ENCODE data around the gene KMT2A. TPM values are rescaled to one million over a fixed set of nuclear protein-coding genes. Genes with fewer than 3 reads are reported as not detected.

Gene KMT2A
- total RNA-seq, 1 experiment from 2014 or later = 50.4 TPM

GRCh38 chr11:118449316-118449918 lies 13.1 kb downstream of the KMT2A start:
- intact Hi-C loops (cut with micrococcal nuclease) = no loop called here
- no peaks in the 10 kb centered on the region for H3K4me1 ChIP-seq (ENCODE audit: control insufficient read depth in 1 of 2, insufficient read depth in 2 of 2, low read length in 2 of 2)
- H3K4me3 ChIP-seq (replicated peaks in 1 of 2; ENCODE audit: low read depth in 1 of 2, low read length in 2 of 2) = no peak overlapping the region
- H3K9me3 ChIP-seq (ENCODE audit: control insufficient read depth in 1 of 2, insufficient read depth in 1 of 2, low read depth in 1 of 2, low read length in 2 of 2) = no peaks in the 10 kb centered on the region
- ChIA-PET POLR2A (no interaction called here), RAD21 (ENCODE audit: low non-redundant PET in 1 of 2, low total read pairs in 2 of 2, uncharacterized antibody in 2 of 2, unreplicated experiment in 2 of 2) (interaction anchor here in 1 of 2 experiments (0.7 kb wide), 1 partner anchor 21 kb away, joined by 4 read pairs; no protein-coding TSS in a partner anchor), CTCF (no interaction called here)
- no peaks in the 10 kb centered on the region for H3K9me2 ChIP-seq (ENCODE audit: insufficient read depth)
- no peak overlapping the region for H2AFZ ChIP-seq (ENCODE audit: low read depth, low read length, poor library complexity, severe bottlenecking)
- H3K4me2 ChIP-seq (ENCODE audit: low read length) = no peak overlapping the region
- no TSS peak for BruUV-seq (replicated peaks)
- H4K20me1 ChIP-seq (ENCODE audit: insufficient read depth) = peaks cover 10% of the 10 kb centered on the region; the same call in 1 of the 2 replicates
- H3K9ac ChIP-seq (ENCODE audit: low read length) = no peak overlapping the region
- no peak overlapping the region for H3K27ac ChIP-seq (ENCODE audit: low read depth, low read length)
- H3K79me2 ChIP-seq (ENCODE audit: insufficient read depth, low read length) = peaks cover 86% of the 10 kb centered on the region
- TF ChIP-seq POLR2AphosphoS5 (IDR thresholded peaks at IDR 0.05; ENCODE audit: low read depth, low read length) = no peak
- TF ChIP-seq YY1 (IDR thresholded peaks at IDR 0.05; ENCODE audit: extremely low read depth, insufficient replicate concordance, low read depth, low read length) = no peak
- no peak for TF ChIP-seq FOSL1 (IDR thresholded peaks at IDR 0.05; ENCODE audit: low read depth)
- TF ChIP-seq REST (IDR thresholded peaks at IDR 0.05; ENCODE audit: low read depth) = no peak
- TF ChIP-seq EZH2phosphoT487 (IDR thresholded peaks at IDR 0.05; ENCODE audit: borderline replicate concordance) = no peak
- no peak for TF ChIP-seq POLR2A (IDR thresholded peaks at IDR 0.05; ENCODE audit: borderline replicate concordance, extremely low read depth, insufficient read depth, insufficient read length)
- TF ChIP-seq EGR1 (IDR thresholded peaks at IDR 0.05; ENCODE audit: low read depth) = no peak
- TF ChIP-seq EZH2 (IDR thresholded peaks at IDR 0.05) = no peak
- no peak for TF ChIP-seq CTCF (IDR thresholded peaks at IDR 0.05 in 2 of 3, conservative IDR thresholded peaks at IDR 0.05 in 1 of 3; ENCODE audit: borderline replicate concordance in 1 of 3, insufficient read depth in 1 of 3, low read depth in 2 of 3, low read length in 2 of 3)
- no peak for TF ChIP-seq TCF7L2 (IDR thresholded peaks at IDR 0.05; ENCODE audit: borderline replicate concordance, extremely low read depth, insufficient read depth, insufficient read length)
- no peak for TF ChIP-seq SIN3A (IDR thresholded peaks at IDR 0.05; ENCODE audit: low read depth)
- DNase-seq (ENCODE audit: low read depth, low spot score) = no peak
- ATAC-seq = no peak
- no peaks in the 10 kb centered on the region; a peak in 2 of 4 replicates for H3K36me3 ChIP-seq (ENCODE audit: control insufficient read depth in 1 of 2, insufficient read depth in 2 of 2, low read length in 2 of 2)
- H3K27me3 ChIP-seq (ENCODE audit: insufficient read depth, low read length) = no peaks in the 10 kb centered on the region
